ENCODE results near the gene MED13L.

MED13L gene

DNA sequence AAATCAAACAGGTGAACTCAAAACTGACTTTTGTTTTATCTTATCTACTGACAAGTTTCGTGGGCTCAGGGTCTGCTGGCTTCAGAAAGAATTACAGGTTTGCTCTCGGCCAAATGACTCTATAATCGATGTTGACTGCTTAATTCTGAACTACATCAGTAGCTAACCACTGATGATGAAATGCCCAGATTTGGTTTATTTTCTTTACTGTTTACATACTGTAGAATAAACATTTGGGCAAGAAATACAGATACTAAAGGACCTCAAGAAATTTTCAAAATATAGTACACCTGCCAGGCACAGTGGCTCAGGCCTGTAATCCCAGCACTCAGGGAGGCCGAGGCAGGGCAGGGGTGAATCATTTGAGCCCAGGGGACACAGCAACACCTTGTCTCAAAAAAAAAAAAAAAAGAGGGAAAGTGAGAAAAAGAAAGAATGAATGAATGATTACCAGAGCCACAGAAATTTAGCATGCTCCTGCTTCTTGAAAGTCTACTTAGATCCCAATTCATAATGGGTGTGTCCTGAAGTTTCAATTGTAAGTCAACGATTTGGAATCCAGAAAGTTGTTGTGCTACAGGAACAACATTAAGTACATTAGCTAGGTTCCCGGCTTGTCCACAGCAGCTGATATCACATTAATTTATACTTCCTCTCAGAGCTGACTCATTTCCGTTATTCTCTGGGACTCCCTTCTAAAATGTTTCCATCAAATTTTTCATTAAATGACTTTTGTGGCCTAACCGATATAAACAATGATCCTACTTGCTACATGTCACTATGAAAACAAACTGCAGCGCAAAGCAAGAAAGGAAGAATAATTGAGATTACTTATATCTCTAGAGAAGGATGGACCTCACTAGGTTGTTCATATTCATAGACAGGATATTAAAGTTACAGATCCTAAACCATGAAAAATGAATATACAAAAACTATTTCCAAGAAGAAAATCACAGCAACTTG, 134.3 kb downstream of the MED13L start:
- Histone ChIP-seq H4K5ac (ENCODE audit: low read length) (no peak overlapping the region), H4K8ac (ENCODE audit: low read depth, low read length) (no peak overlapping the region), H3K27me3 (ENCODE audit: insufficient read depth, low read length, poor library complexity) (no peaks in the 10 kb centered on the region), H3K4ac (ENCODE audit: low read depth, low read length) (no peak overlapping the region), H3K36me3 (ENCODE audit: control insufficient read depth, insufficient read depth, low read length) (no peaks in the 10 kb centered on the region), H3K56ac (ENCODE audit: low read length) (no peak overlapping the region), H2BK15ac (replicated peaks; ENCODE audit: low read depth) (no peak overlapping the region), H2AK5ac (ENCODE audit: low read length) (no peak overlapping the region), H3K4me1 (ENCODE audit: control insufficient read depth, low read depth, low read length) (peaks cover 4% of the 10 kb centered on the region), H3K23ac (ENCODE audit: low read length) (no peak overlapping the region), H2BK120ac (ENCODE audit: low read depth, low read length) (no peak overlapping the region), H3K79me2 (ENCODE audit: control insufficient read depth, insufficient read depth, low read length) (peaks cover 65% of the 10 kb centered on the region), H3K18ac (ENCODE audit: low read length) (no peak overlapping the region), H3K27ac (ENCODE audit: low read depth, low read length) (no peak overlapping the region), H3K4me2 (ENCODE audit: low read length) (no peak overlapping the region), H3K79me1 (ENCODE audit: low read length) (peaks cover 10% of the 10 kb centered on the region), H3K9ac (ENCODE audit: low read length) (no peak overlapping the region), H2BK5ac (ENCODE audit: low read length) (no peak overlapping the region), H3K4me3 (ENCODE audit: low read length) (no peak overlapping the region)
- no CpG with 5 or more reads among the region's 9 CpGs for WGBS (ENCODE audit: extremely low coverage, insufficient coverage, low lambda C conversion rate)
- no peak for DNase-seq

DNA sequence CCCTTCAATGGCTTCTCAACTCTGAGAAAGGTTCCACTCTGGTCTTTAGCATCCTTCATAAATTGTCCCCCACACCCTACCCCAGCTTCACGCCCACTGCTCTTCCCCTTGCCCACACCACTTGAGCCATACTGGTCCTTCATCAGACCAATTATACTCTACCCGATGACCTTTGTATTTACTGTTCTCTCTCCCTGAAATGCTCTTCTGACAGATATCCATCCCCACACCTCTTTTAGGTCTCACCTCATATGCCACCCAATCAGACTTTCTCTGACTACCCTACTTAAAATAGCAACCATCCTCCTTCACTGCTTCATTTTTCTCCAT, 135.7 kb downstream of the MED13L start:
- no peak overlapping the region for H3K27ac ChIP-seq (ENCODE audit: low read depth, low read length)
- WGBS (ENCODE audit: extremely low coverage, insufficient coverage, low lambda C conversion rate) = no CpG with 5 or more reads among the region's 2 CpGs
- H3K9ac ChIP-seq (ENCODE audit: low read length) = no peak overlapping the region
- peaks cover 4% of the 10 kb centered on the region for H3K4me1 ChIP-seq (ENCODE audit: control insufficient read depth, low read depth, low read length)
- H3K23ac ChIP-seq (ENCODE audit: low read length) = no peak overlapping the region
- no peak overlapping the region for H4K8ac ChIP-seq (ENCODE audit: low read depth, low read length)
- H2BK5ac ChIP-seq (ENCODE audit: low read length) = no peak overlapping the region
- no peaks in the 10 kb centered on the region for H3K27me3 ChIP-seq (ENCODE audit: insufficient read depth, low read length, poor library complexity)
- peaks cover 10% of the 10 kb centered on the region for H3K79me1 ChIP-seq (ENCODE audit: low read length)
- no peaks in the 10 kb centered on the region for H3K36me3 ChIP-seq (ENCODE audit: control insufficient read depth, insufficient read depth, low read length)
- no peak overlapping the region for H3K56ac ChIP-seq (ENCODE audit: low read length)
- DNase-seq = no peak
- no peak overlapping the region for H2AK5ac ChIP-seq (ENCODE audit: low read length)
- H3K4ac ChIP-seq (ENCODE audit: low read depth, low read length) = no peak overlapping the region
- H3K18ac ChIP-seq (ENCODE audit: low read length) = no peak overlapping the region
- no peak overlapping the region for H2BK120ac ChIP-seq (ENCODE audit: low read depth, low read length)
- no peak overlapping the region for H2BK15ac ChIP-seq (replicated peaks; ENCODE audit: low read depth)
- H3K4me3 ChIP-seq (ENCODE audit: low read length) = no peak overlapping the region
- H3K79me2 ChIP-seq (ENCODE audit: control insufficient read depth, insufficient read depth, low read length) = peaks cover 65% of the 10 kb centered on the region
- no peak overlapping the region for H3K4me2 ChIP-seq (ENCODE audit: low read length)
- no peak overlapping the region for H4K5ac ChIP-seq (ENCODE audit: low read length)

DNA sequence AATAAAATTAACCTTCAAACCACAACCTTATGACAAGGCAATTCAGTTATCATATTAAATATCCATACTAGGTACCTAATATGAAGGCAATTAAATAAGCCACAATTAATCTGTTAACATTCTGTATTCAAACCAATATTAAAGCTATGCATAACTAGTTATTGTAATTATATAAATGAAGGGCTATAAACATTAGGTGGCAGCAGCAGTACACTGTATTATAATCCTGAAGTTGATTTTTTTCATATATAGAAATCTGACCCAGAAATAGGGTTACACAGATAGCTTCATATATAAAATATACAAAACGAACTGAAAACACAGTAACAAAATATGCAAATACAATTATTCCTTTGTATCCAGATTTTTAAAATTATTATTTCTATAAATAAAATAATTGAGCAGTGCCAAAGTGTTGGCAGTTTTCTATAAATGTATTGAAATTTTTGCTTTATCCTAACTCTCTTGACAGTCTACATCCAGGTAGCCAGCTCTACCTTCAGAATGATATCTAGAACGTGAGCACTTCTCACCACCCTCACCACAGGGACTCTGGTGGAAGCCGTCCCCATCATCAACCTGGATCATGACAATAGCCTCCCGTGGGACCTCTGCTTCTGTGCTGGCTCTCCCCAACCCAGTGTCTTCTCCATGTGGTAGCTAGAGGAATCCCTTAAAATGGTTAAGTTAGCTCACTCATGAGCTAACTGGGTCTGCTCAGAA, 136.2 kb downstream of the MED13L start:
- no peak overlapping the region for H3K56ac ChIP-seq (ENCODE audit: low read length)
- peaks cover 11% of the 10 kb centered on the region for H3K79me1 ChIP-seq (ENCODE audit: low read length)
- H2BK120ac ChIP-seq (ENCODE audit: low read depth, low read length) = no peak overlapping the region
- H3K18ac ChIP-seq (ENCODE audit: low read length) = no peak overlapping the region
- 100% methylated on average over 1 of the region's 4 CpGs for WGBS (ENCODE audit: extremely low coverage, insufficient coverage, low lambda C conversion rate)
- H3K27ac ChIP-seq (ENCODE audit: low read depth, low read length) = no peak overlapping the region
- H2AK5ac ChIP-seq (ENCODE audit: low read length) = no peak overlapping the region
- H3K36me3 ChIP-seq (ENCODE audit: control insufficient read depth, insufficient read depth, low read length) = no peaks in the 10 kb centered on the region
- H3K79me2 ChIP-seq (ENCODE audit: control insufficient read depth, insufficient read depth, low read length) = peaks cover 63% of the 10 kb centered on the region
- H3K23ac ChIP-seq (ENCODE audit: low read length) = no peak overlapping the region
- H3K4ac ChIP-seq (ENCODE audit: low read depth, low read length) = no peak overlapping the region
- H3K4me1 ChIP-seq (ENCODE audit: control insufficient read depth, low read depth, low read length) = peaks cover 4% of the 10 kb centered on the region
- DNase-seq = no peak
- no peak overlapping the region for H2BK5ac ChIP-seq (ENCODE audit: low read length)
- H3K4me2 ChIP-seq (ENCODE audit: low read length) = no peak overlapping the region
- H2BK15ac ChIP-seq (replicated peaks; ENCODE audit: low read depth) = no peak overlapping the region
- no peak overlapping the region for H3K4me3 ChIP-seq (ENCODE audit: low read length)
- H3K9ac ChIP-seq (ENCODE audit: low read length) = no peak overlapping the region
- H3K27me3 ChIP-seq (ENCODE audit: insufficient read depth, low read length, poor library complexity) = no peaks in the 10 kb centered on the region
- H4K5ac ChIP-seq (ENCODE audit: low read length) = no peak overlapping the region
- H4K8ac ChIP-seq (ENCODE audit: low read depth, low read length) = no peak overlapping the region

DNA sequence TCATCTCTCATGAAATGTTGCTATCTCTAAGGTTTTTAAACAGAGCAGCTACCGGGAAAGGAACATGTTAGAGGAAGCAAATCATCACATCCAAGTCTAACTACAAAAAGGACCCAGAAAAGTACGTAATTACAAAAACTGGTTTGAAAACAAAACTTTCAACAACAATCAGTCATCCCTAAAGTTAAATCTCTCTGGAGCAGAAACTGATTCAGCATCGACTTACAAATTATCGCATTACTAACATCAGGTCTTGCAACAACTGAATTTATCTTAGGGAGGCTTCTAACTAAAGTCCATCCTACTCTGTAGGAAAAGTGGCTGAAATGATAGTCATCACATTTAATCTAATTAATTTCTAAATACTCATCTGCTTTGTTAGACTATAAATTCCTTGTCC, 137.0 kb downstream of the MED13L start:
- WGBS (ENCODE audit: extremely low coverage, insufficient coverage, low lambda C conversion rate) = no CpG with 5 or more reads among the region's 4 CpGs
- Histone ChIP-seq H3K23ac (ENCODE audit: low read length) (no peak overlapping the region), H3K4me3 (ENCODE audit: low read length) (no peak overlapping the region), H2BK5ac (ENCODE audit: low read length) (no peak overlapping the region), H3K27me3 (ENCODE audit: insufficient read depth, low read length, poor library complexity) (no peaks in the 10 kb centered on the region), H3K4me2 (ENCODE audit: low read length) (no peak overlapping the region), H2BK120ac (ENCODE audit: low read depth, low read length) (no peak overlapping the region), H3K18ac (ENCODE audit: low read length) (no peak overlapping the region), H2BK15ac (replicated peaks; ENCODE audit: low read depth) (no peak overlapping the region), H3K36me3 (ENCODE audit: control insufficient read depth, insufficient read depth, low read length) (no peaks in the 10 kb centered on the region), H3K79me2 (ENCODE audit: control insufficient read depth, insufficient read depth, low read length) (peaks cover 63% of the 10 kb centered on the region), H3K79me1 (ENCODE audit: low read length) (peaks cover 12% of the 10 kb centered on the region), H4K5ac (ENCODE audit: low read length) (no peak overlapping the region), H3K27ac (ENCODE audit: low read depth, low read length) (no peak overlapping the region), H3K4ac (ENCODE audit: low read depth, low read length) (no peak overlapping the region), H4K8ac (ENCODE audit: low read depth, low read length) (no peak overlapping the region), H2AK5ac (ENCODE audit: low read length) (no peak overlapping the region), H3K4me1 (ENCODE audit: control insufficient read depth, low read depth, low read length) (peaks cover 4% of the 10 kb centered on the region), H3K9ac (ENCODE audit: low read length) (no peak overlapping the region), H3K56ac (ENCODE audit: low read length) (no peak overlapping the region)
- no peak for DNase-seq

DNA sequence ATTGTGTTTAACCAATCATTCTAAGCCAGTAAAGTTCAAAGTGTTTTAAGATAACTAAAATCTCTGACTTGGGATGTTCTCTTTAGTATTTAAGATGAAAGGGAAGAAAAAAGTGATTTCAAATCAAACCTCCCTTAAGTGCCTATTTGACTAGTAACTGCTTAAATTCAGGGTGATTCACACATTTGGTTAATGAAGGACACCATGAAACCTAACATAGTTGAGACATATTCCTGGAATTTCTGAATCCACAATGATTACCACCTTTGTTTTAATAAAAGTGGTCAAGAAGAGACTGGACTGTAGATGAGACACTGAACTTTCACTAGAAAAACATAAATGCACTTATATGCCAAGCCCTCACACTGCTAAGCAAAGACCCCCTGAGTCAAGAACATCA, 138.7 kb downstream of the MED13L start:
- no peak overlapping the region for H3K18ac ChIP-seq (ENCODE audit: low read length)
- DNase-seq = no peak
- H3K4me2 ChIP-seq (ENCODE audit: low read length) = no peak overlapping the region
- H2BK15ac ChIP-seq (replicated peaks; ENCODE audit: low read depth) = no peak overlapping the region
- no peak overlapping the region for H2AK5ac ChIP-seq (ENCODE audit: low read length)
- peaks cover 12% of the 10 kb centered on the region for H3K79me1 ChIP-seq (ENCODE audit: low read length)
- H3K4ac ChIP-seq (ENCODE audit: low read depth, low read length) = no peak overlapping the region
- H3K79me2 ChIP-seq (ENCODE audit: control insufficient read depth, insufficient read depth, low read length) = peaks cover 59% of the 10 kb centered on the region
- H3K27me3 ChIP-seq (ENCODE audit: insufficient read depth, low read length, poor library complexity) = no peaks in the 10 kb centered on the region
- no peak overlapping the region for H2BK5ac ChIP-seq (ENCODE audit: low read length)
- H3K4me3 ChIP-seq (ENCODE audit: low read length) = no peak overlapping the region
- no peak overlapping the region for H3K9ac ChIP-seq (ENCODE audit: low read length)
- H2BK120ac ChIP-seq (ENCODE audit: low read depth, low read length) = no peak overlapping the region
- no peak overlapping the region for H3K56ac ChIP-seq (ENCODE audit: low read length)
- no peak overlapping the region for H4K8ac ChIP-seq (ENCODE audit: low read depth, low read length)
- no peak overlapping the region for H4K5ac ChIP-seq (ENCODE audit: low read length)
- H3K4me1 ChIP-seq (ENCODE audit: control insufficient read depth, low read depth, low read length) = peaks cover 3% of the 10 kb centered on the region
- H3K36me3 ChIP-seq (ENCODE audit: control insufficient read depth, insufficient read depth, low read length) = no peaks in the 10 kb centered on the region
- no peak overlapping the region for H3K23ac ChIP-seq (ENCODE audit: low read length)
- H3K27ac ChIP-seq (ENCODE audit: low read depth, low read length) = no peak overlapping the region
